Measurements from ENCODE around the gene SORD. TPM values are rescaled to one million over a fixed set of nuclear protein-coding genes. Genes with fewer than 3 reads are reported as not detected.
"Not testable (repeated sequence)": the region's sequence is repeated elsewhere in the genome, so short reads cannot be mapped to it uniquely, and the experiment has no call there.

SORD gene
- total RNA-seq, 1 donor from 2014 or later, result 15.5 TPM

- no peak overlapping the region for H3K27ac Mint-ChIP-seq
- no peak for ATAC-seq (ENCODE audit: low read depth)
- DNase-seq, result no peak
- H3K4me3 Mint-ChIP-seq, result no peak overlapping the region
- H3K27me3 Mint-ChIP-seq, result peaks cover 13% of the 10 kb centered on the region
- no peaks in the 10 kb centered on the region for H3K36me3 Mint-ChIP-seq (ENCODE audit: low read depth)
- TF ChIP-seq CTCF (IDR thresholded peaks at IDR 0.05), result no peak
- ChIA-PET POLR2A (no interaction called here), CTCF (no interaction called here)
- no peaks in the 10 kb centered on the region for H3K9me3 Mint-ChIP-seq
- no peaks in the 10 kb centered on the region for H3K4me1 Mint-ChIP-seq
- intact Hi-C loops (cut with micrococcal nuclease), result no loop called here
Measured at GRCh38 chr15:45099549-45100165, 76.7 kb downstream of the SORD start.

- Mint-ChIP-seq H3K4me1 (no peaks in the 10 kb centered on the region), H3K9me3 (no peaks in the 10 kb centered on the region), H3K36me3 (ENCODE audit: low read depth) (no peaks in the 10 kb centered on the region), H3K4me3 (no peak overlapping the region), H3K27me3 (peaks cover 19% of the 10 kb centered on the region), H3K27ac (no peak overlapping the region)
- ChIA-PET POLR2A (no interaction called here), CTCF (interaction anchor here (0.7 kb wide), 1 partner anchor 62 kb away, joined by 3 read pairs; no protein-coding TSS in a partner anchor)
- no peak for DNase-seq
- TF ChIP-seq CTCF (IDR thresholded peaks at IDR 0.05), result no peak
- intact Hi-C loops (cut with micrococcal nuclease), result no loop called here
- ATAC-seq (ENCODE audit: low read depth), result no peak
Measured at GRCh38 chr15:45100884-45101625, 78.1 kb downstream of the SORD start.

- ATAC-seq (ENCODE audit: low read depth) (no peak), DNase-seq (no peak)
- H3K4me3 Mint-ChIP-seq, result no peak overlapping the region
- no peak overlapping the region for H3K27ac Mint-ChIP-seq
- no peaks in the 10 kb centered on the region for H3K4me1 Mint-ChIP-seq
- CTCF ChIA-PET, result no interaction called here
- POLR2A ChIA-PET, result no interaction called here
- H3K27me3 Mint-ChIP-seq, result peaks cover 22% of the 10 kb centered on the region
- no peaks in the 10 kb centered on the region for H3K9me3 Mint-ChIP-seq
- intact Hi-C loops (cut with micrococcal nuclease), result no loop called here
- no peaks in the 10 kb centered on the region for H3K36me3 Mint-ChIP-seq (ENCODE audit: low read depth)
- no peak for TF ChIP-seq CTCF (IDR thresholded peaks at IDR 0.05)
Measured at GRCh38 chr15:45101749-45102148, 78.8 kb downstream of the SORD start.

- peaks cover 22% of the 10 kb centered on the region for H3K27me3 Mint-ChIP-seq
- no peaks in the 10 kb centered on the region for H3K36me3 Mint-ChIP-seq (ENCODE audit: low read depth)
- H3K4me3 Mint-ChIP-seq, result no peak overlapping the region
- no peaks in the 10 kb centered on the region for H3K9me3 Mint-ChIP-seq
- H3K4me1 Mint-ChIP-seq, result no peaks in the 10 kb centered on the region
- no peak for ATAC-seq (ENCODE audit: low read depth)
- no peak for DNase-seq
- no peak overlapping the region for H3K27ac Mint-ChIP-seq
- intact Hi-C loops (cut with micrococcal nuclease), result no loop called here
- POLR2A ChIA-PET, result no interaction called here
- no peak for TF ChIP-seq CTCF (IDR thresholded peaks at IDR 0.05)
- CTCF ChIA-PET, result no interaction called here
Measured at GRCh38 chr15:45102226-45102625, 79.2 kb downstream of the SORD start.

- intact Hi-C loops (cut with micrococcal nuclease); ATAC-seq (ENCODE audit: low read depth); H3K36me3 Mint-ChIP-seq (ENCODE audit: low read depth); H3K27ac Mint-ChIP-seq; H3K4me1 Mint-ChIP-seq; H3K4me3 Mint-ChIP-seq; H3K9me3 Mint-ChIP-seq; DNase-seq; POLR2A ChIA-PET; CTCF ChIA-PET: not testable (repeated sequence)
- H3K27me3 Mint-ChIP-seq, result peaks cover 30% of the 10 kb centered on the region
Measured at GRCh38 chr15:45104170-45104569, 81.2 kb downstream of the SORD start.

Measured in activated B cell treated with CpG ODN at 0.5 μM for 24 hours (primary cell).